IPS DF 4.7 (cell line): ENCODE results near the gene PGBD5.

Experiments
- DNase-seq: peaks from one replicate; pipeline ENCODE4 v3.0.0-alpha.2; 2013; ENCODE audit warnings: low spot score; ENCODE audit errors: extremely low read depth

PGBD5 gene

DNA sequence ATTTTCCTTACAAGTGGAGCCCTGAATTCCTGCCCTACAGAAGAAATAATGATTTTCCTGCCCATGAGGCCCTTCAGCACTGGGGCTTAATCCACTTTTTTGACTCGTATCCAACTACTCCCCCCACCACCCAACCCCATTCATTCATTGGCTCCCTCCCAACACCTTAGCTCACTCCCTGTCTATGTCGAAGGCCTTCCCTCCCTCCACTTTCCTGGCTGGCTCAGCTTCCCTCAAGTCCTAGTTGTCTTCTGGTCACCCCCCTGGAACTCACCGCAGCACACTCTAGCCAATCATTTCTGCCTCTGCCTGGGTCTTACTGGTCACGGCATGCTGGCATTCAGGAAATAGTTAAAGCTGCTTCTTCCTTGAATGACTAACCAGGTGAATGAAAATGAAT, 118.9 kb downstream of the PGBD5 start:
- no peak for DNase-seq

DNA sequence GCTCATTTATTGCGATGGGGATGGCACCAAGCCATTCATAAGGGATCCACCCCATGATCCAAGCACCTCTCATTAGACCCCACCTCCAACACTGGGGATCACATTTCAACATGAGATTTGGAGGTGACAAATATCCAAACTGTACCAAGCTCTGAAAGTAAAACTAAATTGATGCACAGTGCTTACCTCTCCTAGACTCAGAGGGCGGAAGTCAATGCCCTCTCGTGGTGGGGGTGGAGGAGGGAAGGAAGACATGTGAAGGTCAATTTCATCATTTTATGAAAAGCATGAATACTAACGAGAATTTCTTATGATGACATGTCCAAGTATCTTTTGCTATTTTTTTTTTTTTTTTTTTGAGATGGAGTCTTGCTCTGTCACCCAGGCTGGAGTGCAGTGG, 120.0 kb downstream of the PGBD5 start:
- no peak for DNase-seq

DNA sequence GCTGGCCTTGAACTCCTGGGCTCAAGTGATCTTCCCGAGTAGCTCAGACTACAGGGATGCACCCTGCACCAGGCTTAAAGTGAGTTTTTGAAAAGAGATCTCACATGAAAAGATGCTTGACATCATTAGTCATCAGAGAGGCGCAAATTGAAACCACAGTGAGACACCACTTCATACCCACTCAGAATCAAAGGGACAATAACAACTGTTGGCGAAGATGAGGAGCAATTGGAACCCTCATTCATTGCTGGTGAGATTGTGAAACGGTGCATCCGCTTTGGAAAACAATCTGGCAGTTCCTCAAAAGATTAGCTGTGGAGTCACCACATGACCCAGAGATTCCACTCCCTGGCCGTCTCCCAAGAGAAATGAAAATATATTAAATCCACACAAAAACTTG, 122.3 kb downstream of the PGBD5 start:
- DNase-seq: no peak

DNA sequence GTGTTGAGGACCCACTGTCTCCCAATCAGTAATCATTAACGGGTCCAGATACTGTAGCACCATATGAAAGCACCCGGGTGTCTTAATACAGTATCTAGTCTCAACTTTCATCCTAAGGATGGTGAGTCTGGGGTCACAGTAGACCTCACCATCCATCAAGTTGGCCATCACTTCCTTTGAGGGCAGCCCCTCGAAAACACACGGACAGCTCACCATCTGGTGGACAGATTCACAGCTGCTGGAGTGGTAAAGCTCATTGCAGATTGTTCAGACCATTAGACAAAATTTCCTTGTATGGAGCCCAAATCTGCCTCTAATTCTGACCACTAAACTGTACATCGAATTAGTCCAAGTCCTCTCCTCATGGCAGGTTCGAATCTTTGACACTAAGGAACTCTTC, 123.1 kb downstream of the PGBD5 start:
- DNase-seq: no peak

DNA sequence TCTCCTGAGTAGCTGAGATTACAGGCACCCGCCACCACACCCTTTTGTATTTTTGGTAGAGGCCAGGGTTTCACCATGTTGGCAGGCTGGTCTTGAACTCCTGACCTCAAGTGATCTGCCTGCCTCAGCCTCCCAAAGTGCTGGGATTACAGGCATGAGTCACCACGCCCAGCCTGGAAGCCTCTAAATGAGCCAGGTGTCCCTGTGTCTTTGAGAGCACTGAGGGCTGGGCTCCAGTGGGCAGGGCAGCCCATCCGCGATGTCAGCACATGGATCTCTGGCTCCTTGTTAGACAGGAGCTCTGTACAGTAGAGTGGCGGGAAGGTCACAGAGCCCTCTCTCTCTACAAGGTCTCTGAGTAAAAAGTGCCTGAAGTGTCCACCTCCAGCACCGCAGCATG, 124.3 kb downstream of the PGBD5 start:
- no peak for DNase-seq

DNA sequence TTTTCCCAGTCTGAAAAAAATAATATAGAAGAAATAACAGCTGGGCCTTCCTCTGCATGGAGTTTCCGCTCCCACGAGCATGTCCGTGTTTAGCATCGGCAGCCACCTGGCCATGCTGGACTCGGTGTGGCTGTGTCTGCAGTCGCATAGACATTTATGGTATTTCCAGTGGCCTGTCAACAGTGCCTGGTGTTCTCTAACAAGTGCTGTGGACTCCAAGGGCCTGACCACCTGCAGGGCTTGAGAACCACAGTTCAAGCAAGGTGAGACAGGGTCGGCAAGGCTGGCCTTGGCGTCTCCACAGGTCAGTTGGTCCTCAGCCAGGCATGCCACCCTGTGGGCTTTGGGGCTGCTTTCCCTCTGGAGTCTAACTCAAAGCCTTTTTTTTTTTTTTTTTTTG, 124.8 kb downstream of the PGBD5 start:
- no peak for DNase-seq

DNA sequence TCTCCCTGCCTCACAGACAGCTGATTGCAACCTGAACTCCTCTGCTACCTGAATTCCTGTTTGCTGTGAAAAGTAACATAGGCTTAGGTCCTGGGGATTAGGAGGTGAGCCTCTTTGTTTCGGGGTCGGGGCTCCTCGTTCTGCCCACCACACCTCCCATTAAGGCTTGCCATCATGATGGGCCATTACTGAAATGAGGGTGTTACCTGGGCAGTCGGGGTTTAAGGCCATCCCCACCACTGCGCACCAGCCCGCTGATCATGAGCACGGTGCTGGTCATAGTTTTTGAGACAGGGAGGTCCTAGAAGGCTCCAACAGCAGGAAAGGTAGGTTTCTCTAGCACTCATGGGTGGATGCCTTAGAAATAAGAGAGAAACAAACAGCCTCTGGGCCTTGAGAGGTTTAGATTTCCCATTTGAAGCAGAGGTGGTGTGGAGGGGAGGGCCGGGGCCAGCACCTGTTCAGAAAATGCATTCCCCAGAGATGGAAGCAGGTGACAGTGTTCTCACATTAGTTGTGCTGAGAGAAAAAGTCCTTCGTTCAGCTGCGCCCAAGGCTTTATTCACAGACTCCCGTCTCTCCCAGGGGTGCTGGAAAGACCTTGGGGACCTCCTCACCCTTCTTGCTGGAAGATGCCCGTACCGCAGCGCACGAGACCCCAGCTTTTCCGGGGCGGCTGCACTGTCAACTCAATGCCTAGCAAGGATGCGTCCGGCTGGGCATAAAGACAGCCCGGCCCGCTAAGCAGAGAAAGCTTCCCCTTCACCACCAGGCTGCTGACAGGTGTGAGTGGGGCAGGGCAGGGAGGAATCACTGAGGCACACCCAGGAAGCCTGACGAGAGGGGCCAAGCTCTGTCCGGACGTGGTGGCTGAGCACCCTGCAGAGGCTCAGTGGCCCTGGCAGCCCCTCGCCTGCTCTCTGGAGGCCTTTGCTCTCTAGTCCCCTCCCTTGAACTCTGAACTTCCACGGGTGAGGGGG, 125.5 kb downstream of the PGBD5 start:
- no peak for DNase-seq

DNA sequence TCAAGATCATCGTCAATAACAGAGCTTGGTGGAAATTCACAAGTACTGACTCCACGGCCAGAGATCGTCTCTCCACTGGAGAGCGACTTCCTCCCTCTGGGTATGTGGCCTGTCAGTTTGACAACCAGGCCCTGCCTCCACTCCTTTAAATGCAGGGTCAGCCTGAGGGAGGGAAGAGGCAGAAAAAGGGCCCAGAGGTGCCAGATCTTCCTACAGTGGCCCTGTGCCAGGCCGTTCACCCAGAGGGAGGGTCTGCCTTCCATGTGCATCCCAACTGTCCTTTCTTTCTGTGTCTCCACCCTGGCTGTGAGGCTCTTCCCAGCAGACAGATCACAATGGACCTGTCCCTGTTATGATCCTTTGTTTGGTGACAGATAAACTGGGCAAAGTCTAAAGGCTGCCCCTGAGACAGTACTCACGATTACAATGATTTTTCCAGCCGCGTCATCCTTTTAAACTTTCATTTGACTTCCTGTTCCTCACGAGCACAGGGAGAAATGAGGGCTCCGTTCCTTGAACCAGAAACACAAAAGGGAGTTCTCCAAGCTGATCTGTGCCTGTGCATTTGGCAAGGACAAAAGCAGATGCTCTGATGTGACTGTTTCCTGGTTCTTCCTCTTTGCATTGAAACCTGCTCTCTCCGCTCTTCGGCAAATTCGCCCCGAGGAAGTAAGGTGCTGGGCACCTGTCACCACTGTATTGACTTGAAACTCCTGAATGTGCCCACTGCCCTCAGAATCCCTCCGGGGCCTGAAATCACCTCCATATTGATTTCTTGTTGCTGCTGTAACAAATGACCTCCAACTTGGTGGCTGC, 126.7 kb downstream of the PGBD5 start:
- DNase-seq: no peak

DNA sequence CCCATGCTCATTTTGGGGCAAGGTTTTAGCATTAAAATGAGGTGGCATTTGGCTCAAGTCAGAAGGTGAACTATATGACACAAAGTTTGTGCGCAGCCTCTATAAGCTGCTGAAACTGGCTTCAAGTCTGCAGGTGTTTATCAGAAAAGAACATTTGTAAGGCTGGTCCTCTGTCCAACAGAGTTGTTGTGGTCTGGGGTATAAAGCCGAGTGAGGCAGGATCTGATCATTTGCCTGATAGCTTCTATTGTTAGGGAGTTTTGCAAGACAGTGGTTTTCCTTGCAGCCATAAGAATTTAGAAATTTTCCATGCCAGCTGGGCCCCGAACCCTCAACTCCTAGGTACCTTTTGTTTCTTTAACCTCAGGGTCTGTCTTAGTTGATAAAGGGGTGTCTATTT, 130.8 kb downstream of the PGBD5 start:
- DNase-seq: no peak

DNA sequence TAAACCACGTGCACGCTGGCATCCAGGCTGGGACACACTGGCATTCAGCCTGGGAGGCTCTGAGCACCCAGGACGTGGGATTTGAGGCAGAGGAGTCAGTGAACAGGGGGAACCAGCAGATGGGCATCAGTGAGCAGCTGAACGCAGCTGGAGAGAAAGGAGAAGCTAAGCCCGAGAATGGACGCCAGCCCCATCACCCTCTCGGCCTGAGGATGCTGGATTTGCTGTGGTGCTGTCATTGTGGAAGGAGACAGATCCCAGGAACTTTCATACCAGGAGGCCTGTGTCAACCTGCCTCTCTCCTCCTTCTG, 132.8 kb downstream of the PGBD5 start:
- DNase-seq: no peak

DNA sequence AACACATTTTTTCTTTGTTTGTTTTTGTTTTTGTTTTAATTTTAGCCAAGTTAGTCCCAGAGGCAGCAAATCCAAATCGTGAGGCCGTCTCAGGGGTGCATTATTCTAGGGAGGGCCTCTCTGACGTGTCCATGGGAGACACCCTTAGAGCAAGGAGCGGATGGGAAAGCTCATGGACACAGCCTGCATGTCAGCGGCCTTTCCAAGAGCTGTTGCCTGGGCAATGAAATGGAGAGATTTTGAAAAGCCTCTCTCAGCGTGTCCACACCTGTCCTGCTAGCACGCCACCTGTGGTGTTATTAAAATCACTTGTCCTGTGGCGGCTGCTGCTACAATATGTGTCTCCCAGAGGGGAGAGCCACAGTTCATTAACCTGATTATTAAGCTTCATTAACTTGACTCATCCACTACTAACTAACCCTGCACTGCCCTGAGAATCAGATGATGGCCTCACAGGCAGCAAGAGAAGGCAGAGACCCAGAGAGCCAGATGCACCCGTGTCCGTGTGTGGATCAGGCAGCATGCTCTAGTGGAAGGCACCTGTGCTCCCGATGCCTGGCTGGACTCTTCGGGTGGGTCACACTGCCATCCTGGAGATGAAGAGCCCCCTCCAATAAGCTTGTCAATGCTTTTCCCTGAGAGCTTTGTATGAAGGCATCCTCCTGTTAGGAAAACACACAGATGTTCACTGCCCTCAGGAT, 133.3 kb downstream of the PGBD5 start:
- no peak for DNase-seq

DNA sequence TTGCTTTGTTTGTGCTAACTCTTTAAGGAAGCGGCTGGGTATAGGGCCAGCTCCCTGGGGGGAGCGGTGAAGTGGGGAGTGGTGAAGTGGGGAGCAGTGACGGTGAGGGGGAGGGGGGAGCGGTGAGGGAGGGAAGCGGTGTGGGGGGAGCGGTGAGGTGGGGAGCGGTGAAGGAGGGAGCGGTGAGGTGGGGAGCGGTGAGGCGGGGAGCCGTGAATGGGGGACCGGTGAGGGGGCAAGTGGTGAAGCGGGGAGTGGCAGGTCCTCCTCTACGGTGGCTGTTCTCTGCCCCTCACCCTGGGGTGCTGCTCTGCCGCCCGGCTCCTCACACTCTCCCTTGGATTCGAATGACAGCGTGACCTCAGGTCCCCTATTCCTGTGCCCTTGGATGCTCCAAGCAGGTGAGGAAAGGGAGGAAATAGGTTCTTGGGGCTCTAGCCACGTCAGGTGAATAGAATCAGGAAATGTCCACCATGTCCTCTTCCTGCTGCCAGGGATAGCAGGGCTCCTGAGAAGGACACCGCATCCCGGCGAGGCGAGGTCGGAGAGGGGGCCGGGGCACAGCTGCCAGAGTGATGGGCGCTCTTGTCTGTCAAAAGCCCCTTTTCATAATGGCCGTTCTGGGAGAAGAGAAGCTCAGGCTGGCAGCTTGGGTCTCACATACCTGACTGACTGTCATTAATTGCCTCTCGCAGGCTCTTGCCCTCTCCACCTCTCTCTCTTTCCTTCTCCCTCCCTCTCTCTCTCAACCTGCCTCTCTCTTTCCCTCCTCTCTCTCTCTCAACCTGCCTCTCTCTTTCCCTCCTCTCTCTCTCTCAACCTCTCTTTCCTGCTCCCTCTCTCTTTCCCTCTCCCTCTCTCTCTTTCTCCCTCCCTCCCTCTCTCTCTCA, 134.2 kb downstream of the PGBD5 start:
- no peak for DNase-seq

DNA sequence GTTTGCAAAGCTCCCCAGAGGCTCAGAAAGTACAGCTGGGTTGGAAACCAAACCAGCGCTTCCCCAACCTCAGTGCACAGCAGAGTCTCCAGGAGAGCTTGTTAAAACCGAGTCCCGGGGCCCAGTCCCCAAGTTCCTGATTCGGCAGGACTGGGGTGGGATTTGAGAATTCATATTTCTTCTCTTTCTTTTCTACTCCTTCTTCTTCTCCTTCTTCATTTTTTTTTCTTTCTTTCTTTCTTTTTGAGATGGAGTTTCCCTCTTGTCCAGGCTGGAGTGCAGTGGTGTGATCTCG, 136.8 kb downstream of the PGBD5 start:
- DNase-seq: no peak

DNA sequence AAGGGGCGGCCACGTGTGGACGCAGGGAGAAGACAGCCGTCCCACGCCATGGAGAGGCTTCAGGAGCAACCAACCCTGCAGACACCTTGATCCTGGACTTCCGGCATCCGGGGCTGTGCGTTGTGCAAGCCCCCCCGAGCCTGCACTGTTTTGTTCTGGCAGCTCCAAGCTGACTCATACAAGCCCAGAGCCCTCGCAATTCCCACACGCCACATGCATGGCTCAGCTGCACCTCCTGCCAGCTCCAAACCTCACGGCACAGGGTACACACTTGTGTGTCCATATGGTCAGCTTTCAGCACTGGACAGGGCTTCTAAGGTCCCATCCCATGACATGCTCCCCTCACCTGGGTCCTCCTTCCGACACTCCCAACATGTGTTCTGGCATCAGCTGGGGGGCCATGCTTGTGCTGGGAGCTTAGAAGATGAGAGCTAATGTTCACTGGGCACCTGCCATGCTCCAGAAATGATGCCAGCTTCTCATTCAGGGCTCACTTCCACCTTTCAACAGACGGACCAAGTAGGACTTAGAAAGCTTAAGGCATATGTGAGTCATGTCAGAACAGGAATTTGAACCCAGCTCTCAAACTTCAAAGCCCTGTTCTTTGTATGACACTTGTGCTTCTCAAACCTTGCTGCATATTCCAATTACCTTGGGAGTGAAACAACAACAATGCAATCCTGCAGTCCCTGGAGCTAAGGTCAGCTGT, 137.3 kb downstream of the PGBD5 start:
- no peak for DNase-seq

DNA sequence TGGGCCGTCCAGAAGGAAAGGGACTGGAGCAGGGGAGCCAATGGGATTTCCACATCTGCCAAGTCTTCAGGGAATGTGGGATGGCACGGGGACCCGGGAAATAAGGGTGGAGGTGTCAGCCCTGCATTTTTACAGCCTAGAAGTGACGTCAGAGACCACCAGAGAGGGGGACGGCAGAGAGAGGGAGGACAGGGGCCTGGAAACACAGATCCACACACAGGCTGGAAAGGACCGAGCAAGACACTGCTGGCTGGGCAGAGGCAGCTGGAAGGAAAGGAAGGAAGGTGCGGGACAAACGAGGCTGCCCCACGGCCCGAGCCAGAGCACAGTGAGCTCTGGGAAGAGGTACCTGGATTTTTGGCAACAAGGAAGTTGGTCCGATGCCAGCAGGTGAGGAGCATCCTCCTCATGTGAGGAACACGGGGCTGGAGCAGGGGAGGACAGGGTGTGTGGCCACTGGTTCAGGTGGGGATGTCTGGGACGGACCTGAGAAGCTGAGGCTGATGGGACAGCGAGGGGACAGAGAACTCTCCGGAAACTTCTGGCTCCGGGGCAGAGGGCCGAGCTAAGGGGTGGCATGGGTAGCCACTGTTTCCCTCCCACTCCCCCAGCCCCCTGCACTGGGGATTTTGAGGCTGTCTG, 138.3 kb downstream of the PGBD5 start:
- DNase-seq: no peak

DNA sequence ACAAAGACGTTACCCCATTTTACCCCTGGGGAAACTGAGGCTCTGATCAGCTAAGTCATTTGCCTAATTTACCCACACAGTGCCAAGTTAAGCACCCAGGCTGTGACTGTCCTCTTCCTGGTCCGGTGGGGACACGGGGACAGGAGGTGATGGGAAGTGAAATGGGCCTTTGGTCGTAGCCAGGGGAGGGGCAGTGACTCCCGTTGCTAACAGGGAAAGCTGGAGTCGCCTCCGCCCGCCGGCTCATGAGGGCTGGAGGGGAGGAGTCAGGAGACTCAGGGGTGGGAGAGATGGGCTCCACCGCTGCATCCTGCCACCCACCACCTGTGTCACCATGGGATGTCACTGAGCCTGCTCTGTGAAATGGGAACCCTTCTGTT, 139.3 kb downstream of the PGBD5 start:
- no peak for DNase-seq

DNA sequence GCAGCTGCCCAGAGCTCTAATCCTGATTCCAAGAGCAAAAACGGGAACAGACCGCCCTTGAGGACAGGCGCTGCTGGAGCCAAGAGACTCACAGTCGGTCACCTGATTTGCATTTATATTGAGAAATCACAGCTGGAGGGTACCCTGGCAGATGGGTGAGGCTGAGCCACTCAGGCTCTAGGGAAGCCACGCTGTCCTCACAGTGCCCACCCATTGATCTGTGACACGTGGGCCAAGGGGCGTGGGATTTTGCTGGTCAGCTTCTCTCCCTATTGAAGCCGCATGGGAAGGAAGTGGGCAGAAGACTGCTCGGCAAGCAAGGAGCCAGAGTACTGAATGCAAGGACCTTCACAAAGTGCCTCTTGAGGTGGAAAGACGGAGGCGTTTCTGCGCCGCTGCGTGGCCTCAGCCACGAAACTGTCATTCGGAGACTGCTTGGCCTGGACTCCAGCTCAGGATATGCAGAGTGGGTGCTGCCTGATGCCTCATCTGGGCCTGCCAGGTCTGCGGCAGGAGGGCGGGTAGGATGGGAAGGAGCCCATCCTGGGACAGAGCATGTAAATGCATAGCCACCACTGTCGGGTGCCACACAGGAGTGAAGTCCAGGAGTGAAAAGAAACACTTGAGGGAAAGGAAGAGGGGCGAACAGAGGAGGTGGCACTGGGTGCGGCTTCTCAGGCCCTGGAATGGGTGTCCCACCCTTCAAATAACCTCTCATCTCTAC, 139.8 kb downstream of the PGBD5 start:
- DNase-seq: no peak

DNA sequence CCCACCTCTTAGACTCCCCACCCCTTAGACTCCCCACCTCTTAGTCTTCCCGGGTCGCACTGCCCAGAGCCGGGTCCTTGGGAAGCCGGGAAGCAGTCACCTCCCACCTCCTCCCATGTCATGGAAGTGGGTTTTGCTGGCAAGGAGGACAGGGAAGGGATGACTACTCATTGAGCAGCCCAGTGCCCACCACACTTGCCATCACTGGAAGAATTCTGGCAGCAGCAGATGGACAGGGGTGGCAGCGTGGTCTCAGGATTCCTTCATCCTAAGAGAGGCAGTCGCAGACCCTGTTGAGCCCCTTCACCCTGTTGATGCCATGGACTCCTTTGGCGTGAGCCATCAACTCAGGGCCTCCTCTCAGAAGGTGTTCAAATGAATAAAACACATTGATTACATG, 140.8 kb downstream of the PGBD5 start:
- DNase-seq: no peak

DNA sequence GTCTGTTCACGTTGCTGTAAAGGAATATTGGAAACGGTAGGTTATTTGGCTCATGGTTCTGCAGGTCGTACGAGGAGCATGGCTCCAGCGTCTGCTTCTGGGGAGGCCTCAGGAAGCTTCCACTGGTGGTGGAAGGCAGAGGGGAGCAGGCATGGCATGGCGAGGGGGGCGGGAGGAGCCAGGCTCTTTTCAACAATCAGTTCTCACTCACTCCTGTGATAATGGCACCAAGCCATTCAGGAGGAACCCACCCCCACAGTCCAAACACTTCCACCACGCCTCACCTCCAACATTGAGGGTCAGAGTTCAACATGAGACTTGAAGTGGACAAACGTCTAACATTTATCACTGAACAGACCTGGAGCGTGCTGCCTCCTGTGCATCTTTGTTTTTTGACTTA, 141.2 kb downstream of the PGBD5 start:
- DNase-seq: no peak

DNA sequence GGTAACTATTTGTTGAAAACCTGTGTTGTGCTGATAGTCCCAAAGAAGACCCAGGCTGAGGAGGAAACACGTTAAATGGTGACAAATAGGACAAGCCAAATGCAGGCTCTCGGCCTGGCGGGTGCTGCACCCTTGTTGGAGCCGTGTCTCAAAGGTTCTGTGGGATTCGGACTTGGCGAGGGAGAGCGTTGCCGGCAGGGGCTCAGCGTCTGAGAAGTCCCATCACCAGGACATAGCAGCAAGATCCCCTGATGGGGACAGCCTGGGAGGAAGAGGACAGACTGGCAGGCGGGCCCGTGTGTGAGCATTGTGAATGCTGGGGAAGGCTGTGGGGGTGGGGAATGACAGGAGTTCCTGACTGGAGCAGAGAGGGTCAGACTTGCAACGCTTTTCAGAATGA, 142.5 kb downstream of the PGBD5 start:
- no peak for DNase-seq
